Heart right ventricle (tissue), 16 donors: ENCODE results near the gene RGS9BP. TPM values are rescaled to one million over a fixed set of nuclear protein-coding genes. Genes with fewer than 3 reads are reported as not detected.

Experiments
- ATAC-seq, 8 donors: fragments of 200-7000 bp; cut with Tn5 transposase; one replicate each; pipeline ENCODE4 v1.9.1; 2020; ENCODE audit warnings: mild to moderate bottlenecking in 8 of 8, moderate library complexity in 8 of 8, moderate number of reproducible peaks in 1 of 8
- DNase-seq, 2 donors: peaks; one replicate each; pipeline ENCODE4 v3.0.0-alpha.2; 2020
- H3K27ac ChIP-seq, 10 donors: fragments of 200-600 bp; sonication (generic) in 2 of 10; one replicate each; pipeline versions ENCODE4 v1.5.0 to v1.8.0; 2020 to 2022; ENCODE audit warnings: mild to moderate bottlenecking in 3 of 10
- H3K27me3 ChIP-seq, 7 donors: fragments of 200-600 bp; one replicate each; pipeline ENCODE4 v1.8.0; 2021 to 2022; ENCODE audit warnings: mild to moderate bottlenecking in 2 of 7
- H3K36me3 ChIP-seq, 9 donors: fragments of 200-600 bp; sonication (generic) in 1 of 9; one replicate each; pipeline versions ENCODE4 v1.5.0 to v1.8.0; 2020 to 2022; ENCODE audit warnings: mild to moderate bottlenecking in 2 of 9
- H3K4me1 ChIP-seq, 9 donors: fragments of 200-600 bp; sonication (generic) in 1 of 9; one replicate each; pipeline versions ENCODE4 v1.5.0 to v1.8.0; 2020 to 2022; ENCODE audit warnings: mild to moderate bottlenecking in 4 of 9
- H3K4me3 ChIP-seq, 10 donors: fragments of 200-600 bp; sonication (generic) in 2 of 10; one replicate each; pipeline versions ENCODE4 v1.5.0 to v1.8.0; 2020 to 2022; ENCODE audit warnings: mild to moderate bottlenecking in 7 of 10, moderate library complexity in 2 of 10
- H3K9me3 ChIP-seq, 11 donors: fragments of 200-600 bp in 10 of 11; sonication (generic) in 2 of 11; one replicate each; pipeline versions ENCODE4 v1.5.0 to v1.8.0; 2013 to 2022; ENCODE audit warnings: mild to moderate bottlenecking in 2 of 11, control low read depth in 1 of 11, moderate library complexity in 1 of 11
- WGBS, 2 donors: extraction: QIAGEN DNeasy Blood & Tissue Kit; methylation state at CpG; one replicate each; pipeline ENCODE4 v1.1.7; 2013; ENCODE audit warnings: inconsistent platforms in 1 of 2; 5-methylcytosine and 5-hydroxymethylcytosine counted together
- intact Hi-C, 10 donors: fragments of 100-400 bp; cut with DNase I; formaldehyde crosslinking; loops; one replicate each; pipeline versions ENCODE4 v1.11.1 to v1.14.2; 2022
- polyA plus RNA-seq, 2 donors: library from polyadenylated mRNA; stranded (reverse); fragments of 200-250 nt; gene quantifications; one replicate each; pipeline ENCODE4 v1.2.3, GENCODE V29; 2013
- total RNA-seq, 10 donors: library from RNA; stranded (reverse); fragmentation: NEBNext Ultra II Directional in 3 of 10; extraction: Animal tissue kit (Norgen Biotek cat#: 25700) in 3 of 10; gene quantifications; one replicate each; pipeline versions ENCODE4 v1.2.1 to v1.2.4, GENCODE V29; 2021 to 2023
- TF ChIP-seq, protein P1 (sequence below), 9 donors: fragments of 200-600 bp; sonication (generic) in 2 of 9; IDR thresholded peaks; one replicate each; pipeline versions ENCODE4 v1.5.0 to v1.8.0; 2021 to 2022; ENCODE audit warnings: antibody characterized with exemption in 9 of 9, mild to moderate bottlenecking in 5 of 9, moderate library complexity in 1 of 9
- donor health status: Arrhythmogenic right ventricular cardiomyopathy.
- donor health status: ischemic (EF 13 %, LVEDD 7.1; RV severe dilation, severe dysfunction).
- donor health status: healthy with polysubstance abuse.
- donor health status: DM: no; HTN: yes; CAD: no.
- donor health status: DM: no; HTN: no; CAD: no.
- donor health status: ischemic (EF 25% LVEDD 6.9; RV normal size, moderate dysfunction).
- donor health status: ischemic (EF 25% LVEDD 5.7; RV mildly dilated, moderate dysfunction).
- donor health status: healthy.
- donor health status: DM: yes; HTN: yes; CAD: no.
- donor health status: Ischemic cardiomyopathy.
- donor health status: ischemic (EF 35%, LVEDD 5.7; RV mildly dilated, moderate dysfunction).
- donor health status: nonischemic (EF 11% LVEDD 7.7; RV severe dilation, severe dysfunction).
- donor health status: DM: yes; HTN: yes; CAD: no.
- donor health status: PGD.
- donor health status: ischemic (EF 29% LVEDD 5.4; RV normal size, mild dysfunction).
- donor health status: nonischemic (EF 23%, LVEDD 6.1; RV moderate dilation, normal function).

Gene RGS9BP
- total and polyA plus RNA-seq, 12 donors = 0.43 to 13.5 (median 4.2) TPM

DNA sequence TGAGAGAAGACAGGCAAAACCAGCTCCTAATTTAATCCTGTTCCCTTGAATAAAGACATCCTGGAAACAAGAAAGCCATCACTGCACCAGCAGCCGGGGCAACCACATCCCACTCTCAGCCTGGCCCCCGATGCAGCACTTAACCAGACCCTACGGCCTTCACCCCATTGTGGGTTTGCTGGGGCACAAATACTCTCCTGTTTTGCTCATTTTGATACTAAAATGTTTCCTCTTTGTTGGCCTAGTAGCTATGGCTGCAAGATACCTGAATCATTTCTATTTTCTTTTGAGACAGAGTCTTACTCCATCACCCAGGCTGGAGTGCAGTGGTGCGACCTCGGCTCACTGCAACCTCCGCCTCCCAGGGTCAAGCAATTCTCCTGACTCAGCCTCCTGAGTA is 29.1 kb upstream of the RGS9BP start:
- Histone ChIP-seq H3K4me1 (peaks cover 0 to 25% (median 5%) of the 10 kb centered on the region in 9 donors), H3K9me3 (no peaks in the 10 kb centered on the region), H3K36me3 (peaks cover 0 to 84% (median 42%) of the 10 kb centered on the region in 9 donors), H3K27ac (no peak overlapping the region), H3K4me3 (no peak overlapping the region), H3K27me3 (no peaks in the 10 kb centered on the region)
- 93% methylated on average over 6 of the region's 6 CpGs for WGBS, 2 donors
- no peak for DNase-seq
- TF ChIP-seq, protein P1, sequence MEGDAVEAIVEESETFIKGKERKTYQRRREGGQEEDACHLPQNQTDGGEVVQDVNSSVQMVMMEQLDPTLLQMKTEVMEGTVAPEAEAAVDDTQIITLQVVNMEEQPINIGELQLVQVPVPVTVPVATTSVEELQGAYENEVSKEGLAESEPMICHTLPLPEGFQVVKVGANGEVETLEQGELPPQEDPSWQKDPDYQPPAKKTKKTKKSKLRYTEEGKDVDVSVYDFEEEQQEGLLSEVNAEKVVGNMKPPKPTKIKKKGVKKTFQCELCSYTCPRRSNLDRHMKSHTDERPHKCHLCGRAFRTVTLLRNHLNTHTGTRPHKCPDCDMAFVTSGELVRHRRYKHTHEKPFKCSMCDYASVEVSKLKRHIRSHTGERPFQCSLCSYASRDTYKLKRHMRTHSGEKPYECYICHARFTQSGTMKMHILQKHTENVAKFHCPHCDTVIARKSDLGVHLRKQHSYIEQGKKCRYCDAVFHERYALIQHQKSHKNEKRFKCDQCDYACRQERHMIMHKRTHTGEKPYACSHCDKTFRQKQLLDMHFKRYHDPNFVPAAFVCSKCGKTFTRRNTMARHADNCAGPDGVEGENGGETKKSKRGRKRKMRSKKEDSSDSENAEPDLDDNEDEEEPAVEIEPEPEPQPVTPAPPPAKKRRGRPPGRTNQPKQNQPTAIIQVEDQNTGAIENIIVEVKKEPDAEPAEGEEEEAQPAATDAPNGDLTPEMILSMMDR (IDR thresholded peaks at IDR 0.05) = no peak
- no peak for ATAC-seq
- intact Hi-C loops = no loop called here

DNA sequence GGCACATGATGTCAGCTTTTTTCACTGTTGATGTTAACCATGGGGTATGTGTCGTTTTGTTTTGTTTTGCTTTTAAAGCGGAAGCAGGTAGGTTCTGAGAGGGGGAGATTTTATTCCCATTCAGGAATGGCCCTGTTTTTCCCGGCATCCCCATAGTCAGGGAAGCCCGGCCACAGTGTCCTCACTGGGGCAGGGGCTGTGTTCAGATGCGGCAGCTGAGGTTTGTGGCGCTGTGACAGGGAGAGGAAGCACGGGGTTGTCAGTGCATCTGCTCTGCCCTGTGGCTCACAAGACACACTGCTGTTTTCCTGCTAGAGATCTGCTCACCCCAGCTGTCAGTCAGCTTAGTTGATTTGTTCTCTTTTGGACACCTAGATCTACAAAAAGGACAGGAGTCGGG is 28.3 kb upstream of the RGS9BP start:
- H3K9me3 ChIP-seq = no peaks in the 10 kb centered on the region
- no peak overlapping the region for H3K27ac ChIP-seq
- DNase-seq (no peak), ATAC-seq (no peak)
- no peaks in the 10 kb centered on the region for H3K27me3 ChIP-seq
- WGBS, 2 donors = 82% methylated on average over 8 of the region's 8 CpGs
- H3K36me3 ChIP-seq = peaks cover 0 to 78% (median 40%) of the 10 kb centered on the region in 9 donors
- no peak overlapping the region for H3K4me3 ChIP-seq
- intact Hi-C loops = no loop called here
- H3K4me1 ChIP-seq = peaks cover 0 to 33% (median 13%) of the 10 kb centered on the region in 9 donors
- TF ChIP-seq, protein P1 (IDR thresholded peaks at IDR 0.05) = no peak

DNA sequence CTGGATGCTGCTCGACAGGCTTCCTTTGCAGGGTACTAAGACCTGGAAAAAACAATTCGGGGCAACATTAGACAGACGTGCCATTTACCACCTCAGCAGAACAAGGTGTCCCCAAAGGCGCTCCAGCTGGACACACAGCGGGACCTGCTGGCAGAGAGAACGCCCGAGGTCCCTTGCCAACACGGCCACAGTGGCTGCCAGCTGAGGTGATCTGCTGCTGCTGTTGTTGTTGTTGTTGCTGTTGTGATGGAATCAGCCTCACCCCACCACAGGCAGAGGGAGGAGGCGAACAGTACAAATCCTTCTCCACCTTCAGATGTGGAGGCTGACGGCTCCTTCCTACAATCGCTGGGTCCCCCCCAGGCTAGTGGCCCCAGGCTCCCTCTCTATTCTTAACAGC is 25.9 kb upstream of the RGS9BP start:
- intact Hi-C loops = no loop called here
- Histone ChIP-seq H3K27me3 (no peaks in the 10 kb centered on the region), H3K36me3 (peaks cover 0 to 72% (median 20%) of the 10 kb centered on the region in 9 donors), H3K27ac (peak overlapping the region; percentile 19 to 85 (median 42)), H3K9me3 (no peaks in the 10 kb centered on the region), H3K4me1 (peaks cover 2 to 43% (median 23%) of the 10 kb centered on the region in 9 donors), H3K4me3 (no peak overlapping the region)
- peak; percentile 56 to 71 for DNase-seq
- WGBS, 2 donors = 56 to 67% methylated on average over 11 of the region's 11 CpGs
- peak; percentile 43 to 92 (median 78) for ATAC-seq
- TF ChIP-seq, protein P1 (IDR thresholded peaks at IDR 0.05) = no peak

DNA sequence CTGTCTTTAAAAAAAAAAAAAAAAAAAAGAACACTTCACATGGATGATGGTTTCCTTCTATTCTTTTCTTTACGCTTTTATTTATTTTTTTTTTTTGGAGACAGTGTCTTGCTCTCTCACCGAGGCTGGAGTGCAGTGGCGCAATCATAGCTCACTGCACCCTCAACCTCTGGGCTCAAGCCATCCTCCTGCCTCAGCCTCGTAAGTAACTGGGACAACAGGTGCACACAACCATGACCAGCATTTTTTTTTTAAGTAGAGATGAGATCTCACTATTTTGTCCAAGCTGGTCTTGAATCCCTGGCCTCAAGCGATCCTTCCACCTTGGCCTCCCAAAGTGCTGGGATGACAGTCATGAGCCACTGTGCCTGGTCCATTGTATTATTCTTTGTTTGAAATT is 25.0 kb upstream of the RGS9BP start:
- peak overlapping the region in 4 of 10 donors; percentile 36 to 85 (median 72) for H3K27ac ChIP-seq
- ATAC-seq = no peak
- H3K27me3 ChIP-seq = no peaks in the 10 kb centered on the region
- DNase-seq = no peak
- 89 to 96% methylated on average over 5 of the region's 5 CpGs for WGBS, 2 donors
- H3K4me1 ChIP-seq = peaks cover 2 to 43% (median 23%) of the 10 kb centered on the region in 9 donors
- no peak overlapping the region for H3K4me3 ChIP-seq
- no peaks in the 10 kb centered on the region for H3K9me3 ChIP-seq
- intact Hi-C loops = no loop called here
- H3K36me3 ChIP-seq = peaks cover 0 to 72% (median 20%) of the 10 kb centered on the region in 9 donors
- TF ChIP-seq, protein P1 (IDR thresholded peaks at IDR 0.05) = no peak
